ENCODE results near the gene ATAD3B. TPM values are rescaled to one million over a fixed set of nuclear protein-coding genes. Genes with fewer than 3 reads are reported as not detected.
"Not testable (repeated sequence)": the region's sequence is repeated elsewhere in the genome, so short reads cannot be mapped to it uniquely, and the experiment has no call there.

Gene ATAD3B
- total RNA-seq, 1 donor from 2014 or later, result 47.4 TPM

DNA sequence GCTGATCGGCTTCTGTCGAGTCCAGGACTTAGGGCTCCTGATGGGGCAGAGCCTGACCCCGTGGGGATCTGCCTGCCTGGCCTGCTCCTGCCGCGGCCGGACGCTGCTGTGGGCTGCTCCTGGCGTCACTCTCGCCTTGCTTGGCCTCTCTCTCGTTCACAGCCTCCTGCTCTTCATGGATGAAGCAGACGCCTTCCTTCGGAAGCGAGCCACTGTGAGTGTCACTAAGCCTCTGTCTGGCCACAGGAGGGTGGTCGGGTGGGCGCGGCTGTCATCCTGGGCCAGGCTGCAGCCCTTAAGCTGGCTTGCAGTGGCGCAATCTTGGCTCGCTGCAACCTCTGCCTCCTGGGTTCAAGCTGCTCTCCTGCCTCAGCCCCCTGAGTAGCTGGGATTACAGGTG is 16.1 kb downstream of the ATAD3B start:
- H3K4me1 Mint-ChIP-seq, result no peaks in the 10 kb centered on the region
- POLR2A ChIA-PET, result no interaction called here
- CTCF ChIA-PET, result no interaction called here
- intact Hi-C loops (cut with micrococcal nuclease), result no loop called here
- H3K27me3 Mint-ChIP-seq, result no peaks in the 10 kb centered on the region
- no peak overlapping the region for H3K4me3 Mint-ChIP-seq
- peaks cover 2% of the 10 kb centered on the region for H3K9me3 Mint-ChIP-seq
- DNase-seq, result no peak
- peaks cover 65% of the 10 kb centered on the region for H3K36me3 Mint-ChIP-seq (ENCODE audit: low read depth)
- no peak for ATAC-seq (ENCODE audit: low read depth)
- H3K27ac Mint-ChIP-seq, result no peak overlapping the region
- no peak for TF ChIP-seq CTCF (IDR thresholded peaks at IDR 0.05)

DNA sequence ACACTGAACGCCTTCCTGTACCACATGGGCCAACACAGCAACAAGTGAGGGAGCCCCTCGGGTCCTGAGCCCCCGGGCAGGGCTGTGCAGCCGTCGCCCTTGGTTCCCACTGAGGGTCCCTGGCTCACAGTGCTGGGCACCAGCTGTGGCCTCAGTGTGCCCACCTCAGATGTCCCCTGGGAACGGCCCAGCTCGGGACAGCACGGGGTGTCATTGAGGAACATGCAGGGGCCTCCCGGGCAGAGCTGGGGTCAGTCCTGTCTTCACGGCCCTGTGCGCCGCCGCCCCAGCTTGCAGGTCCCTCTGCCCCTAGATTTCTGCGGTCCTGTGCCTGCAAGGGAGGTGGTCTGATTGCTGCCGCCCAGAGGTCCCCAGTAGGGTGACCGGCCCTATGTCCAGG is 17.7 kb downstream of the ATAD3B start:
- ATAC-seq (ENCODE audit: low read depth), result no peak
- intact Hi-C loops (cut with micrococcal nuclease), result no loop called here
- no peak for DNase-seq
- H3K36me3 Mint-ChIP-seq (ENCODE audit: low read depth), result peaks cover 67% of the 10 kb centered on the region
- ChIA-PET CTCF (no interaction called here), POLR2A (no interaction called here)
- peaks cover 8% of the 10 kb centered on the region for H3K9me3 Mint-ChIP-seq
- no peaks in the 10 kb centered on the region for H3K4me1 Mint-ChIP-seq
- no peak overlapping the region for H3K27ac Mint-ChIP-seq
- no peaks in the 10 kb centered on the region for H3K27me3 Mint-ChIP-seq
- TF ChIP-seq CTCF (IDR thresholded peaks at IDR 0.05), result no peak
- H3K4me3 Mint-ChIP-seq, result no peak overlapping the region

DNA sequence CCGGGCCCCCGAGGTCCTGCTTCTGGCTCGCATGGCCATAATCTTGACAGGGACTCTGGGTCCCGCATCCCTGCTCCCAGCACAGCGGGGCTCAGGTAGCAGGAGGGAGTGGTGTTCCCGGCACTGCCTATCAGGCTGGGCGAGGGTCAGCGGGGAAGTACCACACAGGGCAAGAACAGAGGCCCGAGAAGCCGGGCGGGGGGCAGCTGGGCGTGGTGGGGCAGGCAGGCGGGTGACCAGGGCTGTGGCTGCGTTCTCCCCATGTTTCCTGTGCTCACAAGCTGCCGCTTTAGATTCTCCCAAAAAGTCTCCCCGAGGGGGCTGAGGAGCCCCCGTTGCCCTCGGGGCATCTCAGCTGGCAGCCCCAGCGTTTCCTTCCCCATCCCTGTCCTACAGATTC is 18.3 kb downstream of the ATAD3B start:
- POLR2A ChIA-PET, result no interaction called here
- no peak overlapping the region for H3K27ac Mint-ChIP-seq
- H3K4me3 Mint-ChIP-seq, result no peak overlapping the region
- intact Hi-C loops (cut with micrococcal nuclease), result no loop called here
- CTCF ChIA-PET, result no interaction called here
- peaks cover 8% of the 10 kb centered on the region for H3K9me3 Mint-ChIP-seq
- ATAC-seq (ENCODE audit: low read depth), result no peak
- no peaks in the 10 kb centered on the region for H3K27me3 Mint-ChIP-seq
- no peaks in the 10 kb centered on the region for H3K4me1 Mint-ChIP-seq
- H3K36me3 Mint-ChIP-seq (ENCODE audit: low read depth), result peaks cover 68% of the 10 kb centered on the region
- no peak for DNase-seq
- TF ChIP-seq CTCF (IDR thresholded peaks at IDR 0.05), result no peak

DNA sequence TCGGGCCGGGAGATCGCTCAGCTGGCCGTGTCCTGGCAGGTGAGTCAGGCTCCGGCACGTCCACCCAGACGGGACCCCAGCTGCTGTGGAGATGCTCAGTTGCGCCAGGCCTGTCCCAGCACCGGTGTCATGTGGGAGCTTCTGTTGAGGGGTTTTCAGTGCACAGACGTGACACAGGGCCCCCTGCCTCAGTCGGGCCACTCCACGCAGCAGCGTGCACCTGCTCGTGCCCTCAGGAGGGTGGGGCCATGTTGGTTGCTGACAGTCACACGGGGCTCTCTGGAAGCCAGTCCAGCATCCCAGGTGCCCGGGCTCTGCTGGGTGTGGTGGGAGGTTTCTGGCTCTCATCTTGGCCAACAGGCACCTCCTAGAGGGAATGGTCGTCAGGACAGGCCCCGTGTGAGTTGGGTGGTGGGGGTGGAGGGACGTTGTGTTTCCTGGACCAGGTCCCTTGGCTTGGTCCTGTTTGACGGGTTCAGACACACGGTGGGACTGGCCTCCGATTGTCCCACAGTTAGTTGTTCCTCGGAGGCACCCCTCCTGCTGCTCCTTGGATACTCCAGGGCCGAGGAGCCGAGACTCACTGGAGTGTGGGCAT is 19.2 kb downstream of the ATAD3B start:
- DNase-seq, result no peak
- TF ChIP-seq CTCF (IDR thresholded peaks at IDR 0.05), result no peak
- no peak overlapping the region for H3K27ac Mint-ChIP-seq
- H3K9me3 Mint-ChIP-seq, result peaks cover 8% of the 10 kb centered on the region
- H3K27me3 Mint-ChIP-seq, result no peaks in the 10 kb centered on the region
- ATAC-seq (ENCODE audit: low read depth), result no peak
- ChIA-PET CTCF (no interaction called here), POLR2A (no interaction called here)
- intact Hi-C loops (cut with micrococcal nuclease), result no loop called here
- H3K36me3 Mint-ChIP-seq (ENCODE audit: low read depth), result peaks cover 72% of the 10 kb centered on the region
- H3K4me1 Mint-ChIP-seq, result no peaks in the 10 kb centered on the region
- no peak overlapping the region for H3K4me3 Mint-ChIP-seq

GRCh38 chr1:1491601-1492000 is 20.0 kb downstream of the ATAD3B start:
- Mint-ChIP-seq H3K4me3 (no peak overlapping the region), H3K36me3 (ENCODE audit: low read depth) (peaks cover 71% of the 10 kb centered on the region), H3K9me3 (peaks cover 8% of the 10 kb centered on the region), H3K4me1 (no peaks in the 10 kb centered on the region), H3K27me3 (no peaks in the 10 kb centered on the region), H3K27ac (no peak overlapping the region)
- no peak for TF ChIP-seq CTCF (IDR thresholded peaks at IDR 0.05)
- intact Hi-C loops (cut with micrococcal nuclease), result no loop called here
- ChIA-PET CTCF (no interaction called here), POLR2A (no interaction called here)
- DNase-seq, result no peak
- ATAC-seq (ENCODE audit: low read depth), result no peak

DNA sequence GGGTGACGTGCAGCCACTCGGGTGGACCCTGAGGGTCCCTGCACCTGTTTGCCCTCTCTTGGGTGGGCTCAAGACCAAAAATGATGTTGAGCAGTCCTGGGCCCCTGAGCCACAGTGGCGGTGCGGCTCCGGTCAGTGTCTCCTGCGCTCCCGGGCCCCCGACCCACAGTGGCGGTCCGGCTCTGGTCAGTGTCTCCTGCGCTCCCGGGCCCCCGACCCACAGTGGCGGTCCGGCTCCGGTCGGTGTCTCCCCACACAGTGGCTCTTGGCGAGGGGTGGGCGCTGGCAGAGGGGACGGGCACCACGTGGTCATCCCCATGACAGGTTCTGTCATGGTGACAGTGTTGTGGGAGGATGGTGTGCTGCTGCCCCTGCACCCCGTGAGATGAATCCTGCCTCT is 22.7 kb downstream of the ATAD3B start:
- H3K27ac Mint-ChIP-seq; H3K4me1 Mint-ChIP-seq; CTCF ChIA-PET; intact Hi-C loops (cut with micrococcal nuclease); H3K9me3 Mint-ChIP-seq; ATAC-seq (ENCODE audit: low read depth); H3K4me3 Mint-ChIP-seq; DNase-seq; H3K27me3 Mint-ChIP-seq; POLR2A ChIA-PET: not testable (repeated sequence)
- peaks cover 52% of the 10 kb centered on the region for H3K36me3 Mint-ChIP-seq (ENCODE audit: low read depth)

- H3K27me3 Mint-ChIP-seq; ATAC-seq (ENCODE audit: low read depth); H3K9me3 Mint-ChIP-seq; POLR2A ChIA-PET; H3K4me3 Mint-ChIP-seq; DNase-seq; CTCF ChIA-PET; intact Hi-C loops (cut with micrococcal nuclease); H3K4me1 Mint-ChIP-seq; H3K27ac Mint-ChIP-seq: not testable (repeated sequence)
- peaks cover 42% of the 10 kb centered on the region for H3K36me3 Mint-ChIP-seq (ENCODE audit: low read depth)
These were observed 24.0 kb downstream of the ATAD3B start for GRCh38 chr1:1495461-1495975.

- Mint-ChIP-seq H3K4me3 (peak overlapping the region; percentile 85), H3K4me1 (peaks cover 13% of the 10 kb centered on the region), H3K27ac (peak overlapping the region; percentile 92)
- ATAC-seq (ENCODE audit: low read depth) (peak; percentile 66), DNase-seq (peak; percentile 54)
- H3K9me3 Mint-ChIP-seq; H3K27me3 Mint-ChIP-seq; H3K36me3 Mint-ChIP-seq (ENCODE audit: low read depth): not testable (repeated sequence)
- ChIA-PET POLR2A (interaction anchor here (0.7 to 1.8 kb wide), 7 partner anchors 76 to 563 kb away, joined by 3 to 9 read pairs (median 4); partner anchors contain the start of genes AURKAIP1, CCNL2 and MRPL20), CTCF (interaction anchor here (1.0 to 1.6 kb wide), 3 partner anchors 63 to 157 kb away, joined by 3 to 5 read pairs (median 3); no protein-coding TSS in a partner anchor)
- intact Hi-C loops (cut with micrococcal nuclease), result loop anchor here (2.0 kb wide), 2 partner anchors 34 to 130 kb away; partner anchors contain the start of genes ATAD3B and AURKAIP1
These were observed 33.3 kb downstream of the ATAD3B start for GRCh38 chr1:1504777-1505365.
